ENCODE measurements around the gene TRABD2B.

The TRABD2B gene

DNA sequence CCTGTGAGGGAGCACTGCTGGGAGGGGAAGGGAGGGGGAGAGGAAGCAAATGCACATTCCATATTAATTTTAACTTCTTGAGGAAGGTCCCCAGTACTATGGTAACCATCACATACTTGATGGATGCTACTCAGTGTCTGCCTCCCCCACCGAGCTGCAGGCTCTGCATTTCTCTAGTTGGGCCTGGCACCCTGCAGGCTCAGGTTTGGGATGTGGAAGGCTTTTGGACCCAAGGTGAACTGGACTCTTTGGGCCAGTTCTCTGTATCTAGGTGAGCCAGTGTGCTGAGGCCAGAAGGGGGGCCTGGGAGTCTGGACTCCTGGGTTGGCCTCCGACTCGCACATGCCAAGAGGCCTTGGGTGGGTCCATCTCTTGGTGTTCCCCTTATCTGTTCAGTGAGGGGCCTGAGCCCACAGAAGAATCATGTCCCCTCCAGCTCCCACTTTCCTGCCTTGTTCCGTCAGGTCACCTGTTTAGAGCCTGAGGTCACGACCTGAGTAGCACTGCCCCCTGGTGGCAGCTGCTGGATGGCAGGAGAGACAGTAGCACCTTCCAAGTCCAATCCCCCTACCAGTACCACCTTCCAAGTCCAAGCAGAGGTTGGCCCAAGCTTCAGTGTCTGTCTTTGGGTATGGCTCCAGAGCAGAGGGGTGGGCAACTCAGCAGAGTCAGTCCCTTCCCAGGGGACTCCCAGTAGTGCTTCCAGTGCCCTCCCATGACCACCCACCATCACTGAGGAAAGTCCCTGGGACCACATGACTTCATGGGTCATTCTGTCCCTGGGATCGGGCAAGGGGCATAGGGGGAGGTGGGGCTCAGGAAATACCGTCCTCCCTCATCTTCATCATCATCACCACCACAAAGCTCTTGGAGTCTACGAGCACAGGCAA lies 241.8 kb downstream of the TRABD2B start:
- Histone ChIP-seq H2BK120ac (ENCODE audit: low read depth, low read length) (no peak overlapping the region), H3K36me3 (replicated peaks in 1 of 2; ENCODE audit: control insufficient read depth in 2 of 2, insufficient read depth in 2 of 2, low read length in 2 of 2) (no peaks in the 10 kb centered on the region), H3K27me3 (ENCODE audit: control insufficient read depth in 3 of 3, insufficient read depth in 3 of 3, low read depth in 1 of 3, low read length in 3 of 3) (no peaks in the 10 kb centered on the region), H3K4me2 (ENCODE audit: insufficient read depth, low read length, poor library complexity, severe bottlenecking) (no peak overlapping the region), H4K8ac (ENCODE audit: low read depth, low read length) (no peak overlapping the region), H2AK5ac (ENCODE audit: low read depth, low read length) (no peak overlapping the region), H3K23ac (ENCODE audit: low read depth, low read length, poor library complexity) (no peak overlapping the region), H3K4me3 (ENCODE audit: low read length in 2 of 2) (no peak overlapping the region), H3K18ac (ENCODE audit: low read length) (peak overlapping the region; percentile 17), H2BK15ac (ENCODE audit: low read length) (peak overlapping the region; percentile 28), H3K9me3 (replicated peaks in 1 of 2; ENCODE audit: control insufficient read depth in 2 of 2, insufficient read depth in 1 of 2, low read depth in 1 of 2, low read length in 2 of 2) (no peaks in the 10 kb centered on the region), H3K9ac (ENCODE audit: low read depth, low read length, poor library complexity) (peak overlapping the region; percentile 34), H3K79me1 (ENCODE audit: low read depth, low read length) (no peaks in the 10 kb centered on the region), H3K4ac (ENCODE audit: low read length) (no peak overlapping the region), H3K27ac (replicated peaks; ENCODE audit: low read length) (no peak overlapping the region), H2BK12ac (ENCODE audit: low read length) (no peak overlapping the region), H3K14ac (ENCODE audit: low read length) (no peak overlapping the region), H2BK5ac (ENCODE audit: low read length) (no peak overlapping the region), H3K4me1 (ENCODE audit: control insufficient read depth in 2 of 2, insufficient read depth in 1 of 2, low read depth in 1 of 2, low read length in 2 of 2) (peaks cover 0 to 1% of the 10 kb centered on the region in 2 donors), H2AFZ (ENCODE audit: low read length) (no peak overlapping the region), H4K91ac (ENCODE audit: low read depth, low read length, poor library complexity) (no peak overlapping the region)
- WGBS, 2 donors (ENCODE audit: extremely low coverage in 2 of 2, insufficient read length in 2 of 2, insufficient replicate concordance in 1 of 2), result no CpG with 5 or more reads among the region's 8 CpGs
- peak; percentile 38 for DNase-seq (ENCODE audit: low spot score)

DNA sequence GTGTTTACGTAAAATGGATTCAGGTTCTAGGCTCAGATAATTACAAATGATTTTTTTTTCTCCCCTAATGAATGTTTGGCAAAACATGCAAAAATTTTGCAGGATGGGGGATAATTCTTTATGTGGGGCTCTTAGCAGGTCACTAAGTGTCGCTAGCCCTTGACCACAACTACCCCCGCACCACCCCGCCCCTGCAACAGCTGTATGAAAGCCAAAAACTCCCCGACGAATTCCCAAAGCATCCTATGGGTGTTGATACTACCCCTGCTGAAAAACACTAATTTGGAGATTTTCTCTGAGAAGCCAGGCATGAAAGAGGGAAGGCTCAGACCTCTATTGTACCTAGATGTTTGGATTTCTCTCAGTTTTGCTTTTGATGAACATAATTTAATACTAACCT lies 243.0 kb downstream of the TRABD2B start:
- Histone ChIP-seq H2AFZ (ENCODE audit: low read length) (no peak overlapping the region), H3K27ac (replicated peaks; ENCODE audit: low read length) (no peak overlapping the region), H3K23ac (ENCODE audit: low read depth, low read length, poor library complexity) (no peak overlapping the region), H3K4me2 (ENCODE audit: insufficient read depth, low read length, poor library complexity, severe bottlenecking) (no peak overlapping the region), H4K91ac (ENCODE audit: low read depth, low read length, poor library complexity) (no peak overlapping the region), H2AK5ac (ENCODE audit: low read depth, low read length) (no peak overlapping the region), H3K4ac (ENCODE audit: low read length) (no peak overlapping the region), H3K27me3 (ENCODE audit: control insufficient read depth in 3 of 3, insufficient read depth in 3 of 3, low read depth in 1 of 3, low read length in 3 of 3) (no peaks in the 10 kb centered on the region), H2BK12ac (ENCODE audit: low read length) (no peak overlapping the region), H3K14ac (ENCODE audit: low read length) (no peak overlapping the region), H2BK5ac (ENCODE audit: low read length) (no peak overlapping the region), H3K9ac (ENCODE audit: low read depth, low read length, poor library complexity) (no peak overlapping the region), H3K18ac (ENCODE audit: low read length) (no peak overlapping the region), H3K79me1 (ENCODE audit: low read depth, low read length) (no peaks in the 10 kb centered on the region), H2BK120ac (ENCODE audit: low read depth, low read length) (no peak overlapping the region), H3K9me3 (replicated peaks in 1 of 2; ENCODE audit: control insufficient read depth in 2 of 2, insufficient read depth in 1 of 2, low read depth in 1 of 2, low read length in 2 of 2) (no peaks in the 10 kb centered on the region), H3K4me3 (ENCODE audit: low read length in 2 of 2) (no peak overlapping the region), H3K36me3 (replicated peaks in 1 of 2; ENCODE audit: control insufficient read depth in 2 of 2, insufficient read depth in 2 of 2, low read length in 2 of 2) (no peaks in the 10 kb centered on the region), H2BK15ac (ENCODE audit: low read length) (no peak overlapping the region), H4K8ac (ENCODE audit: low read depth, low read length) (no peak overlapping the region), H3K4me1 (ENCODE audit: control insufficient read depth in 2 of 2, insufficient read depth in 1 of 2, low read depth in 1 of 2, low read length in 2 of 2) (peaks cover 0 to 1% of the 10 kb centered on the region in 2 donors)
- WGBS, 2 donors (ENCODE audit: extremely low coverage in 2 of 2, insufficient read length in 2 of 2, insufficient replicate concordance in 1 of 2), result no CpG with 5 or more reads among the region's 6 CpGs
- no peak for DNase-seq (ENCODE audit: low spot score)

DNA sequence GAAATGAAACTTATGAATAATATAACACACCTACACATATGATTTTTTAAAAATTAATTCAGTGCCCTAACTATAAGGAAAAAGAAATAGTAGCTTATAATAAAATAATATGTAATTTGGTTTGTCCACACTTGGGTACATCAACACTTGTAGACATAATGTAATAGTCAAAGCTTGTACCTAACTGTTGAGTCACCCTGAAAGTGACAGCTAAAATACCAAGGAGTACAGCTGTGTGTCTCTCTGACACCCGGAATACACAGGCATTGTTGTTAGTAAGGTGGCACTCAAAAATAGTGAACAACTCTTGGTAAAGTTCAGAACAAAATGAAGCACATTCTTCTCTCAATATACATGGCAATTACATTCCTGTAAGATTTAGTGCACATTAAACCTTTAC lies 243.4 kb downstream of the TRABD2B start:
- Histone ChIP-seq H2BK12ac (ENCODE audit: low read length) (no peak overlapping the region), H3K27ac (replicated peaks; ENCODE audit: low read length) (no peak overlapping the region), H3K23ac (ENCODE audit: low read depth, low read length, poor library complexity) (no peak overlapping the region), H3K9me3 (replicated peaks in 1 of 2; ENCODE audit: control insufficient read depth in 2 of 2, insufficient read depth in 1 of 2, low read depth in 1 of 2, low read length in 2 of 2) (no peaks in the 10 kb centered on the region), H3K4me3 (ENCODE audit: low read length in 2 of 2) (no peak overlapping the region), H3K4me2 (ENCODE audit: insufficient read depth, low read length, poor library complexity, severe bottlenecking) (no peak overlapping the region), H2BK120ac (ENCODE audit: low read depth, low read length) (no peak overlapping the region), H3K9ac (ENCODE audit: low read depth, low read length, poor library complexity) (no peak overlapping the region), H3K4ac (ENCODE audit: low read length) (no peak overlapping the region), H2AK5ac (ENCODE audit: low read depth, low read length) (no peak overlapping the region), H4K91ac (ENCODE audit: low read depth, low read length, poor library complexity) (no peak overlapping the region), H3K18ac (ENCODE audit: low read length) (no peak overlapping the region), H3K14ac (ENCODE audit: low read length) (no peak overlapping the region), H4K8ac (ENCODE audit: low read depth, low read length) (no peak overlapping the region), H2AFZ (ENCODE audit: low read length) (no peak overlapping the region), H3K79me1 (ENCODE audit: low read depth, low read length) (no peaks in the 10 kb centered on the region), H3K36me3 (replicated peaks in 1 of 2; ENCODE audit: control insufficient read depth in 2 of 2, insufficient read depth in 2 of 2, low read length in 2 of 2) (no peaks in the 10 kb centered on the region), H3K27me3 (ENCODE audit: control insufficient read depth in 3 of 3, insufficient read depth in 3 of 3, low read depth in 1 of 3, low read length in 3 of 3) (no peaks in the 10 kb centered on the region), H2BK15ac (ENCODE audit: low read length) (no peak overlapping the region), H2BK5ac (ENCODE audit: low read length) (no peak overlapping the region), H3K4me1 (ENCODE audit: control insufficient read depth in 2 of 2, insufficient read depth in 1 of 2, low read depth in 1 of 2, low read length in 2 of 2) (peaks cover 0 to 1% of the 10 kb centered on the region in 2 donors)
- WGBS, 2 donors (ENCODE audit: extremely low coverage in 2 of 2, insufficient read length in 2 of 2, insufficient replicate concordance in 1 of 2), result no CpG with 5 or more reads among the region's 1 CpG
- DNase-seq (ENCODE audit: low spot score), result no peak

DNA sequence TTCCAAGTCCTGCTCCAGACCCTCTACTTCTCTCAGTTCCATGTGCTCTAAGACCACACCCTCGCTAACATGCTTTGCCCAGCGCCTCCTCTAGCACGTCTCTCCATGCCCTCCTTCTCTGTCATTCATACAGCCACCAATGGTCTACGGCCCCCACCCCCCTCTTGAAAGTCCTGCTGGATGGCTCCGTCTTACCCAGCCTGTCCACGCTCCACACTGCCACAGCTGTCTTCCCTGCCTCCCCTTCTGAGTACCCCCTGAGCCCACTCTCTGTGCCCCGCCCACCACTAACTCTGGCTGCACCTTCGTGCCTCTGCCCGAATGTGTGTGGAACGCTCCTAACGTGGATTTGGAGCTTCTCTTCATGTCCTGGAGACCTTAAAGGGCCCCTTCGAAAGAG lies 244.6 kb downstream of the TRABD2B start:
- no peak overlapping the region for H3K4ac ChIP-seq (ENCODE audit: low read length)
- H3K4me1 ChIP-seq (ENCODE audit: control insufficient read depth in 2 of 2, insufficient read depth in 1 of 2, low read depth in 1 of 2, low read length in 2 of 2), result peaks cover 0 to 1% of the 10 kb centered on the region in 2 donors
- H3K9me3 ChIP-seq (replicated peaks in 1 of 2; ENCODE audit: control insufficient read depth in 2 of 2, insufficient read depth in 1 of 2, low read depth in 1 of 2, low read length in 2 of 2), result no peaks in the 10 kb centered on the region
- peak overlapping the region; percentile 26 for H3K9ac ChIP-seq (ENCODE audit: low read depth, low read length, poor library complexity)
- no peak overlapping the region for H4K91ac ChIP-seq (ENCODE audit: low read depth, low read length, poor library complexity)
- no CpG with 5 or more reads among the region's 12 CpGs for WGBS, 2 donors (ENCODE audit: extremely low coverage in 2 of 2, insufficient read length in 2 of 2, insufficient replicate concordance in 1 of 2)
- no peaks in the 10 kb centered on the region for H3K27me3 ChIP-seq (ENCODE audit: control insufficient read depth in 3 of 3, insufficient read depth in 3 of 3, low read depth in 1 of 3, low read length in 3 of 3)
- DNase-seq (ENCODE audit: low spot score), result no peak
- H2BK15ac ChIP-seq (ENCODE audit: low read length), result no peak overlapping the region
- no peak overlapping the region for H2BK5ac ChIP-seq (ENCODE audit: low read length)
- no peak overlapping the region for H2AK5ac ChIP-seq (ENCODE audit: low read depth, low read length)
- peak overlapping the region; percentile 3 for H3K14ac ChIP-seq (ENCODE audit: low read length)
- no peak overlapping the region for H3K4me2 ChIP-seq (ENCODE audit: insufficient read depth, low read length, poor library complexity, severe bottlenecking)
- H4K8ac ChIP-seq (ENCODE audit: low read depth, low read length), result no peak overlapping the region
- H3K18ac ChIP-seq (ENCODE audit: low read length), result peak overlapping the region; percentile 13
- no peak overlapping the region for H3K4me3 ChIP-seq (ENCODE audit: low read length in 2 of 2)
- no peaks in the 10 kb centered on the region for H3K79me1 ChIP-seq (ENCODE audit: low read depth, low read length)
- no peaks in the 10 kb centered on the region for H3K36me3 ChIP-seq (replicated peaks in 1 of 2; ENCODE audit: control insufficient read depth in 2 of 2, insufficient read depth in 2 of 2, low read length in 2 of 2)
- no peak overlapping the region for H2AFZ ChIP-seq (ENCODE audit: low read length)
- no peak overlapping the region for H3K27ac ChIP-seq (replicated peaks; ENCODE audit: low read length)
- no peak overlapping the region for H2BK120ac ChIP-seq (ENCODE audit: low read depth, low read length)
- H2BK12ac ChIP-seq (ENCODE audit: low read length), result no peak overlapping the region
- H3K23ac ChIP-seq (ENCODE audit: low read depth, low read length, poor library complexity), result no peak overlapping the region

Measured in neuronal stem cell (in vitro differentiated cells).